ENCODE results near the gene TFEB. TPM values are rescaled to one million over a fixed set of nuclear protein-coding genes. Genes with fewer than 3 reads are reported as not detected.
A peak's percentile ranks its signal among the peaks of the same experiment; 100 is the strongest.

TFEB gene
- total and polyA plus RNA-seq, 4 experiments from 2014 or later, result 8.2 to 17.6 (median 13.9) TPM

- Histone ChIP-seq H3K9me3 (ENCODE audit: control insufficient read depth in 1 of 2, low read length in 2 of 2) (no peaks in the 10 kb centered on the region), H3K4me3 (ENCODE audit: low read length in 2 of 2) (no peak overlapping the region), H3K27ac (ENCODE audit: low read depth, low read length) (no peak overlapping the region), H3K27me3 (ENCODE audit: insufficient read depth, low read length) (peaks cover 22% of the 10 kb centered on the region), H3K36me3 (ENCODE audit: insufficient read depth, low read length) (no peaks in the 10 kb centered on the region), H3K4me1 (ENCODE audit: insufficient read depth, low read length) (peaks cover 8% of the 10 kb centered on the region)
- H3K27ac Mint-ChIP-seq, result no peak overlapping the region
- intact Hi-C loops (cut with micrococcal nuclease), result no loop called here
- H3K36me3 Mint-ChIP-seq, result no peaks in the 10 kb centered on the region
- peak overlapping the region in 5 of 8 donors; percentile 9 to 65 (median 36) for H3K4me3 Mint-ChIP-seq
- DNase-seq, result no peak
- CTCF ChIA-PET (ENCODE audit: partially characterized antibody), result no interaction called here
- peaks cover 35 to 49% of the 10 kb centered on the region in 2 donors for H3K27me3 Mint-ChIP-seq
- peaks cover 0 to 12% (median 4%) of the 10 kb centered on the region in 4 donors for H3K4me1 Mint-ChIP-seq
- POLR2A ChIA-PET (ENCODE audit: partially characterized antibody), result no interaction called here
- H3K9me3 Mint-ChIP-seq, result no peaks in the 10 kb centered on the region
These were observed 98.6 kb downstream of the TFEB start for GRCh38 chr6:41636833-41637193.

- no peaks in the 10 kb centered on the region for H3K9me3 ChIP-seq (ENCODE audit: control insufficient read depth in 1 of 2, low read length in 2 of 2)
- intact Hi-C loops (cut with micrococcal nuclease), result no loop called here
- Mint-ChIP-seq H3K9me3 (no peaks in the 10 kb centered on the region), H3K27ac (no peak overlapping the region), H3K36me3 (no peaks in the 10 kb centered on the region), H3K4me1 (peaks cover 0 to 12% (median 4%) of the 10 kb centered on the region in 4 donors), H3K27me3 (peaks cover 37 to 46% of the 10 kb centered on the region in 2 donors), H3K4me3 (no peak overlapping the region)
- peaks cover 17% of the 10 kb centered on the region for H3K27me3 ChIP-seq (ENCODE audit: insufficient read depth, low read length)
- CTCF ChIA-PET (ENCODE audit: partially characterized antibody), result no interaction called here
- POLR2A ChIA-PET (ENCODE audit: partially characterized antibody), result no interaction called here
- H3K4me3 ChIP-seq (ENCODE audit: low read length in 2 of 2), result no peak overlapping the region
- peaks cover 8% of the 10 kb centered on the region for H3K4me1 ChIP-seq (ENCODE audit: insufficient read depth, low read length)
- H3K27ac ChIP-seq (ENCODE audit: low read depth, low read length), result no peak overlapping the region
- no peaks in the 10 kb centered on the region for H3K36me3 ChIP-seq (ENCODE audit: insufficient read depth, low read length)
- DNase-seq, result no peak
These were observed 100.0 kb downstream of the TFEB start for GRCh38 chr6:41635365-41635764.

GRCh38 chr6:41634657-41635056, 100.8 kb downstream of the TFEB start:
- Histone ChIP-seq H3K4me3 (ENCODE audit: low read length in 2 of 2) (no peak overlapping the region), H3K4me1 (ENCODE audit: insufficient read depth, low read length) (peaks cover 8% of the 10 kb centered on the region), H3K9me3 (ENCODE audit: control insufficient read depth in 1 of 2, low read length in 2 of 2) (no peaks in the 10 kb centered on the region), H3K36me3 (ENCODE audit: insufficient read depth, low read length) (no peaks in the 10 kb centered on the region), H3K27me3 (ENCODE audit: insufficient read depth, low read length) (peaks cover 17% of the 10 kb centered on the region), H3K27ac (ENCODE audit: low read depth, low read length) (no peak overlapping the region)
- Mint-ChIP-seq H3K36me3 (no peaks in the 10 kb centered on the region), H3K27me3 (peaks cover 32 to 43% of the 10 kb centered on the region in 2 donors), H3K4me1 (peaks cover 0 to 10% (median 4%) of the 10 kb centered on the region in 4 donors), H3K4me3 (no peak overlapping the region), H3K27ac (no peak overlapping the region), H3K9me3 (no peaks in the 10 kb centered on the region)
- no peak for DNase-seq
- ChIA-PET CTCF (ENCODE audit: partially characterized antibody) (no interaction called here), POLR2A (ENCODE audit: partially characterized antibody) (no interaction called here)
- intact Hi-C loops (cut with micrococcal nuclease), result no loop called here

Other genes with a start within 250 kb of the TFEB start
- gene FOXP4, start 189.2 kb downstream of the TFEB start, total RNA-seq, result 1 to 10 TPM; 7.4 to 7.8 TPM
- gene FOXP4, start 189.2 kb downstream of the TFEB start, polyA plus RNA-seq, result 1 to 10 TPM in 1 of 2 donors, under 1 TPM in 1; 0.08 to 1.6 TPM
- gene MDFI, start 97.1 kb downstream of the TFEB start, total RNA-seq, result not detected
- not detected for gene MDFI, start 97.1 kb downstream of the TFEB start, polyA plus RNA-seq
- gene PGC, start 11.8 kb upstream of the TFEB start, total RNA-seq, result not detected
- gene PGC, start 11.8 kb upstream of the TFEB start, polyA plus RNA-seq, result not detected
- 1 to 10 TPM; 8.9 to 10.0 TPM for gene FRS3, start 44.3 kb upstream of the TFEB start, total RNA-seq
- gene FRS3, start 44.3 kb upstream of the TFEB start, polyA plus RNA-seq, result 1 to 10 TPM; 2.2 to 2.8 TPM
- not detected for gene PRICKLE4, start 45.2 kb upstream of the TFEB start, total RNA-seq
- not detected for gene PRICKLE4, start 45.2 kb upstream of the TFEB start, polyA plus RNA-seq
- 100 to 1,000 TPM; 118 to 126 TPM for gene TOMM6, start 52.1 kb upstream of the TFEB start, total RNA-seq
- gene TOMM6, start 52.1 kb upstream of the TFEB start, polyA plus RNA-seq, result 100 to 1,000 TPM; 301 to 353 TPM
- gene USP49, start 159.8 kb upstream of the TFEB start, total RNA-seq, result 1 to 10 TPM; 1.8 to 2.4 TPM
- under 1 TPM; 0.18 to 0.37 TPM for gene USP49, start 159.8 kb upstream of the TFEB start, polyA plus RNA-seq
- 10 to 100 TPM; 10.0 to 11.5 TPM for gene MED20, start 185.5 kb upstream of the TFEB start, total RNA-seq
- 1 to 10 TPM; 3.5 to 6.3 TPM for gene MED20, start 185.5 kb upstream of the TFEB start, polyA plus RNA-seq
- gene BYSL, start 185.9 kb upstream of the TFEB start, total RNA-seq, result 1 to 10 TPM; 7.1 to 9.2 TPM
- 1 to 10 TPM; 3.1 to 5.2 TPM for gene BYSL, start 185.9 kb upstream of the TFEB start, polyA plus RNA-seq
- 100 to 1,000 TPM; 223 to 242 TPM for gene CCND3, start 206.2 kb upstream of the TFEB start, total RNA-seq
- gene CCND3, start 206.2 kb upstream of the TFEB start, polyA plus RNA-seq, result 100 to 1,000 TPM; 532 to 555 TPM